HG02759 (cell line): ENCODE measurements around the gene SDK2.

Experiments used
- ATAC-seq: cut with Tn5 transposase; IDR thresholded peaks from one replicate; pipeline ENCODE4 v1.9.1; 2021; ENCODE audit warnings: mild to moderate bottlenecking, moderate library complexity; ENCODE audit not compliant: unreplicated experiment

The SDK2 gene

GRCh38 chr17:73536700-73537605 lies 107.3 kb downstream of the SDK2 start:
- no peak for ATAC-seq

- no peak for ATAC-seq
Measured at GRCh38 chr17:73535746-73536145, 108.5 kb downstream of the SDK2 start.

DNA sequence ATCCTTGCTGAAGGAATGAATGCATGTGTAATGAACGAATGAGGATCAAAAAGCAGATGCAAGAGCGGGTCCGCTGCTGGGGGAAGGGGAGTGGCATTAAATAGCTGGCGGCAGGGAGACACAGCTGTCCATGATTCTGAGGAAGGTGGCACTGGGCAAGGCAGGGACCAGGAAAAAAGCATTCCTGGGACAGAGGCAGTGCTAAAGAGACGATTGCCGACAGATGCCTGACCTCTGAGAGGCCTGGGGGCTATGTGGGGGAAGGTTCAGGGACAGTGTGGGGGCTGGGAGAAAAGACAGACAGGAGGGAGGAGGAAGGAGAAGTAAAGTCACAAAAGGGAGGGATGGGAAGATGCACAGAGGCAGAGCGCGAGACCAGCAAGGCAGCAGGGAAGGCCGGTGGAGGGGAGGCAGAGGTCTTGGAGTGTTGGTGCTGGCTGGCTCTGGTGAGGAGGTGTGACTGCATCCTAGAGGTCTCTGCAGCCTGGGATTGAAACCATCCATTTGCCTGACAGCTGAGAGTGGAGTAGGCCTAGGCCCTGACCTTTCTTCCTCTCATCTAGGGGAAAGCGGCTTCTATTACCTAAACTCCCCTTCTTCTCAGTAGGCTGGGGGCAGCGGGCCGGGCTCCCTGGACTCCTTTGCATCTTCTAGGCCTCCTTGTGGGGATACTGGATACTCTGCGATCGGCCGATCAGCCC lies 109.9 kb downstream of the SDK2 start:
- no peak for ATAC-seq

- ATAC-seq: no peak
Measured at GRCh38 chr17:73533781-73534180, 110.5 kb downstream of the SDK2 start.

- no peak for ATAC-seq
Measured at GRCh38 chr17:73533127-73533526, 111.1 kb downstream of the SDK2 start.

DNA sequence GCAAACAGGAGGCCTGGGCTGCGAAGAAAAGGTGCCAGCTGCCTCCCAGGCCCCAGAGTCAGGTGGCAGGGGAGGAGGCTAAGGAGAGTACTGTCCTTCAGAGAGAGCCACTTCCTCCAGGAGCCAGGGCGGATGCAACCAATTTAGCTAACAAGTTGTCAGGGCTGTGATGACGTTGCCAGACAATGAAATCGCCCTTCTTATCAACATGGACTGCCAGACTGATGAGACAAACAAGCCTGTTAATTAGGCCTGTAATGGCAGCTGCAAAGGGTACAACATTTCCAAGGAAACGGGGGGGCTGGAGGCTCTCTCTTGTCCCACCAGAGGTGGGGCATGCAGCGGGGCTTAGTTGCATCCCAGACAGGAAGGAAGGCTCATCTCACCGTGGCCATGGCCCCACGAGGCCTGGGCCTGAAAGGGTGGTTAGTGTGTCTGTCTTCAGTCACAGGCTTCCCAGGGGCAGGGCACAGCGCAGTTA lies 111.8 kb downstream of the SDK2 start:
- no peak for ATAC-seq

- no peak for ATAC-seq
Measured at GRCh38 chr17:73531158-73531557, 113.1 kb downstream of the SDK2 start.

DNA sequence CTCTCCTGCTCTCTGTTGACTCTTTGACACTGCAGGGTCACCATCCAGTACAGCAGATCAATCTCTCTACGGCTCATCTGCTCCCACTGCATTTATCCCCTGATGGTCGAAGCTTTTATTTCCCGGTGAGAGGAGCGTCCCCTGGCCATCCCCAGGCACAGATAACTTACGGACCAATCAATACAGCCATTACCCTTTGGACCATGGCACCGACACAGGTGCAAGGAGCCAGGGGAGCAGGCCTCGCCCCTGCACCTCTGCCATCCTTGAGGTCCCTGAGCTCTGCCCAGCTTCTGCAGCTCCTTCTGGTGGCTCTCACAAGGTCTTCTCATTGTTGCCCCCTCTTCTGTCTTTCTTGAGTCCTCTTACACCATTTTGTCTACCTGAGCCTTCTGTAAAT lies 115.6 kb downstream of the SDK2 start:
- ATAC-seq: no peak

- no peak for ATAC-seq
Measured at GRCh38 chr17:73526952-73527351, 117.3 kb downstream of the SDK2 start.

GRCh38 chr17:73524941-73525679 lies 119.1 kb downstream of the SDK2 start:
- ATAC-seq: no peak

GRCh38 chr17:73522696-73523095 lies 121.5 kb downstream of the SDK2 start:
- ATAC-seq: no peak

GRCh38 chr17:73522107-73522506 lies 122.1 kb downstream of the SDK2 start:
- ATAC-seq: no peak

- ATAC-seq: no peak
Measured at GRCh38 chr17:73521376-73521775, 122.9 kb downstream of the SDK2 start.

DNA sequence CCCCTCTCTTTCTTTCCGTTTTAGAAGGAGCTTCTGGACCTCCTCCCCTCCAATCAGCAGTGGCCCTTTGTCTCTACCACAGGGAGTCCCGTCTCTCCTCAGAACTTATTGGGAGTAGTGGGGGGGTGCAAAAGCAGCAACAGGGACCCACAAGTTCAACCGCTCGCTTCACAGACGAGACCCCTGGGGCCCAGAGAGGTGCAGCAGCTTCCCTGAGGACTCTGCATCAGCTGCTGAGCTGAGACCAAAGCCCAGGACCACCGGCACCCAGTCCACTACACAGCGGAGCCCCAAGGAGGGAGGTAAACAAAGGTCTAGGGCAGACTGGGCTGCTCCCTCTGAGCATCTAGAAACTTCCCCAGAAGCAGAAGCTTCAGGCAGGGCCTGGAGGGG lies 123.9 kb downstream of the SDK2 start:
- no peak for ATAC-seq

DNA sequence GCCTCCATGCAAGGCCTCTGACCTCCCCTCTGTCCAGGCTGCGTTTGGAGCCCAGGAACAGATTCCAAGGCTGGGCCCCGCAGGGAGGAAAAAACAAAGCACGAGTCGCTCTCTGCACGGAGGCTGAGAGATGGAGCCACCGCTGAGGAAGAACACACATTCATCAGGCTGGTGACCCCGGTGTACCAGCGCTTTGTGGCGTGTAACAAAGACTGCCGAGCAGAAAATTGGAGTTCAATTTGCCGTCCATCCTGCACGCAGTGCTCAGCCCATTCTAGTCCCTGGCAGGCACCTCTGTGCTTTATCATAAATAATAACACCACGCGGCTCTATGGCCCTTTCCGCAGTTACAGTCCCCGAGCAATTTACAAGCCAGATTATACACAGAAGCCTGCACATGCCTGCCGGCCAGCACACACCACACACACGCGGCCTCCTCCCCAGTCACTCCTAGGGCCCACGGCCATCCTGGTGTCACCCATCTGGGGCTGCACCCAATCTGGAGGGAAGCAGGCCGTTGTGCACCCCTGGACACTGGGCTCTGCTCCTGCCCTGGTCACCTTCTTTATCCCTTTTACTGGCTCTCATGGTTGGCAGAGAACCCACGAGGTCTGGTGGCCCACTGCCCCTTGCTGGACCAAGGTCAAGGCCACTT lies 124.4 kb downstream of the SDK2 start:
- no peak for ATAC-seq

DNA sequence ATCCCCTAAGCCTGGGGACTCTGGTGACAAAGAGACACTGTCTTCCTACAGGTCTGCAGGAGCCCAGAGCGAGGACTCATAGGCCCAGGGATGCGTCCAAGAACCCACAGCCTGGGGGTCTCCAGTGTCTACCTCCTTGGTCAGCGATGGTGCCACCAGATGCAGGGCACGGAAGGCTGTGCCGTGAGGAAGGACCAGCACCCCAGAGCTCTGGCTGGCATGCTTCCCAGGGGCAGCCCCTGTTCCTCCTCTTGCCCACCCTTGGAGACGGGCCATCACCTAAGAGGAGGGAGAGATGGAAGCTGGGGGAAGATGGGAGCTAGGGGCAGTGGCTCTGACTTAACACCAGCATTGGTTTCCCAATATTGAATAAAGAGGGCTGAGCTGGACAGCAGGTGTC lies 125.2 kb downstream of the SDK2 start:
- ATAC-seq: no peak

- ATAC-seq: no peak
Measured at GRCh38 chr17:73516431-73516830, 127.8 kb downstream of the SDK2 start.

DNA sequence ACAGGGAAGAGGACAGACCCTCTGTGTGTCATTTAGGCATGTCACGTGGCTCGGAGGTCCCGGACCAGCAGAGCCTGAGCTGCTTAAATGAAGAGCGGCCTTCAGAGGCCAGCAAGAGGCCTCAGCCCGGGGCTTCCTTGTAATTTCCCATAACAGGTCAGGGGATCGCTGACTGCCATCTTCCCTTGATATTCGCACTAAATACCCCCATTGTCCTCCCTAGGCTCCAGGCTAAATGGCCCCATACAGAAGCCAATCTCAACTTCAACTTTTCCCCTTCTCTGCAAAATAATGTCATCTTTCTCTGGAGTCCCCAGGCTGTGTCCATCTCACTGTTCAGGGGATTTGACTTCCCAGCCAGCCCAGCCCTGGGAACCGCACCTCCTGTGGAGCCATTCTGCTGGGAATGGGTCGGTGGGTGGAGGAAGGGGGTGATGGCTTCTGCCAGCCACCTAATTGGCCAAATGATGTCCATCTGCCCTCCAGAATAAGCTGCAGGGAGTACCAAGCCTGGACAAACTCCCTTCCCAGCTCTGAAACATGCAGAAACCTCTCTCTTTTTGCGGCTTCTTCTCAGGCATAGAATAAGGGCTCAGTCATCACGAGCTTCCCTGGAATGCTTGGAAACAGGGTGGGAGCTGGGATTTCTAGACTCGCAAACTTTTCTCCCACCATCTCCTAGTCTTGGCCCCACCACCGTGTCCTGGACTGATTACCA lies 129.9 kb downstream of the SDK2 start:
- ATAC-seq: no peak

GRCh38 chr17:73513426-73513825 lies 130.8 kb downstream of the SDK2 start:
- ATAC-seq: no peak

- ATAC-seq: no peak
Measured at GRCh38 chr17:73511719-73512115, 132.5 kb downstream of the SDK2 start.
